ENCODE results near the gene SH3BGRL.

SH3BGRL gene

DNA sequence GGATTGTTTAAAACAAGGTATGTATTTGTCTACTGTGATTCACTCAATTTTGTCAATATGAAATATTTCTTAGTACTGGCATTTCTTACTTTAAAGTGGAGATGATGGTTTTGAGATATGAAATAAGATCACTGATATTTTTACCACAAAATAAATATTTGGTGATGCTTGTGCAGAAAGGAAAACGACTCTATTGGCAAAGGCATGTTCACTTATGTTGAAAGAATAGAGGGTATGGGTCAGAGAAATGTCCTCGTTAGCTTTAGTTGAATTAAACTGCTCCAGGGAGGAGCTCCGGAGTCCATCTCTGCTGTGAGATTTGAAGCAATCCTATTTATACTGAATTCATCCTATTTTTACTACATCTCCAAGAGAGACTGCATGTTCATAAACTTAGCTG lies 84.2 kb downstream of the SH3BGRL start:
- no peak for DNase-seq (ENCODE audit: low spot score)
- TF ChIP-seq, protein P1, sequence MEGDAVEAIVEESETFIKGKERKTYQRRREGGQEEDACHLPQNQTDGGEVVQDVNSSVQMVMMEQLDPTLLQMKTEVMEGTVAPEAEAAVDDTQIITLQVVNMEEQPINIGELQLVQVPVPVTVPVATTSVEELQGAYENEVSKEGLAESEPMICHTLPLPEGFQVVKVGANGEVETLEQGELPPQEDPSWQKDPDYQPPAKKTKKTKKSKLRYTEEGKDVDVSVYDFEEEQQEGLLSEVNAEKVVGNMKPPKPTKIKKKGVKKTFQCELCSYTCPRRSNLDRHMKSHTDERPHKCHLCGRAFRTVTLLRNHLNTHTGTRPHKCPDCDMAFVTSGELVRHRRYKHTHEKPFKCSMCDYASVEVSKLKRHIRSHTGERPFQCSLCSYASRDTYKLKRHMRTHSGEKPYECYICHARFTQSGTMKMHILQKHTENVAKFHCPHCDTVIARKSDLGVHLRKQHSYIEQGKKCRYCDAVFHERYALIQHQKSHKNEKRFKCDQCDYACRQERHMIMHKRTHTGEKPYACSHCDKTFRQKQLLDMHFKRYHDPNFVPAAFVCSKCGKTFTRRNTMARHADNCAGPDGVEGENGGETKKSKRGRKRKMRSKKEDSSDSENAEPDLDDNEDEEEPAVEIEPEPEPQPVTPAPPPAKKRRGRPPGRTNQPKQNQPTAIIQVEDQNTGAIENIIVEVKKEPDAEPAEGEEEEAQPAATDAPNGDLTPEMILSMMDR (IDR thresholded peaks at IDR 0.05; ENCODE audit: extremely low read depth, missing control alignments): no peak

DNA sequence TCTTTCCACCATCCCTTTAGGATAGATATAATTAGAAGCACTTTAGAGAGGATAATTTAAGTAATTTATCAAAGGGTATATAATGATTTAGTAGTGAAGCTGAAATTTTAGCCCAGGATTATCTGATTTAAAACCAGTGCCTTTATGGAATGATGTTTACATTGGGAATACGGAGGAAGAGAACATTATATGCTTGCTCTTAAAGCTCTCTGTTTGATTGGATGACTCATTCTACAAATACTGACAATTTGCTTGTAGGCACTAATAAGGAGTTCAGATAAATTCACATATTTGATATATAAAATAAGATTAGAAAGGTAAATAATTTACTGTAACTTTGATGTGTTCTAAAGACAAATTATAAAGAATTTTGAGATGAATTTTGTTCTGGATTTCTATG lies 84.7 kb downstream of the SH3BGRL start:
- DNase-seq (ENCODE audit: low spot score): no peak
- TF ChIP-seq, protein P1 (IDR thresholded peaks at IDR 0.05; ENCODE audit: extremely low read depth, missing control alignments): no peak

DNA sequence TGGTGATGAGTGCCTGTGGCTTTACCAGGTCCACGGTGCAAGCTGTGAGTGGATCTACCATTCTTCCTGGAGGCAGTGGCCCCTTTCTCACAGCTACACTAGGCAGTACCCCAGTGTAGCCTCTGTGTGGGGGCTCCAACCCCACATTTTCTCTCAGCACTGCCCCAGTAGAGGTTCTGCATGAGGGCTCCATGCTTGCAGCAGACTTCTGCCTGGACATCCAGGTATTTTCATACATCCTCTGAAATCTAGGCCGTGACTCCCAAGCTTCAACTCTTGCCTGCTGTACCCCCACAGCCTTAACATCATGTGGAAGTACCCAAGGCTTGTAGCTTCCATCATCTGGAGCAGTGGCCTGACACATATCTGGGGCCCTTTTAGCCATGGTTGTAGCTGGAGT lies 90.1 kb downstream of the SH3BGRL start:
- TF ChIP-seq, protein P1 (IDR thresholded peaks at IDR 0.05; ENCODE audit: extremely low read depth, missing control alignments): no peak
- no peak for DNase-seq (ENCODE audit: low spot score)

DNA sequence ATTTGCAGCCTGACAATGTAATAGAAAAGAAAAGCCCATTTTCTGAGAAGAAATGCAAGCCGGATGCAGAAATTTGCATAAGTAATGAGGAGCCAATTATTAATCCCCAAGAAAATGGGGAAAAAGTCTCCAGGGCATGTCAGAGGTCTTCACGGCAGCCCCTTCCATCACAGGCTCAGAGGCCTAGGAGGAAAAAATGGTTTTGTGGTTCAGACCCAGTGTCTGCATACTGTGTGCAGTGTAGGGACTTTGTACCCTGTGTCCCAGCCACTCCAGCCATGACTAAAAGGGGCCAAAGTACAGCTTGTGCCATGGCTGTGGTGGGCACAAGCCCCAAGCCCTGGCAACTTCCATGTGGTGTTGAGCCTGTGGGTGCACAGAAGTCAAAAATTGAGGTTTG lies 92.2 kb downstream of the SH3BGRL start:
- TF ChIP-seq, protein P1 (IDR thresholded peaks at IDR 0.05; ENCODE audit: extremely low read depth, missing control alignments): no peak
- no peak for DNase-seq (ENCODE audit: low spot score)

DNA sequence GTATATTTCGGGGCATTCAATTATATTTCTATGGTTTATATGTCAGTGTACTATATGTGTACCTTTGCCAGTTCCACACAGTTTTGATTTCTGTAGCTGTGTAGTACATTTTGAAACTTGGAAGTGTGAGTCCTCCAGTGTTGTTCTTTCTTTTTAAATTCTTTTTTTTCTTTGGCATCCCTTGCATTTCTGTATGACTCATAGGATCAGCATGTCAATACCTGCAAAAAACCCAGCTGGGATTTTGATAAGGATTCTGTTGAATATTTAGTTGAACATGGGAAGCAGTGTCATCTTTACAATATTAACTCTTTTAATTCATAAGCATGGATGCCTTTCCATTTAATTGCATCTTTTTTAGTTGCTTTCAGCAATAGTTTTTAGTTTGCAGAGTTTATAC lies 100.0 kb downstream of the SH3BGRL start:
- DNase-seq (ENCODE audit: low spot score): no peak
- TF ChIP-seq, protein P1 (IDR thresholded peaks at IDR 0.05; ENCODE audit: extremely low read depth, missing control alignments): no peak

DNA sequence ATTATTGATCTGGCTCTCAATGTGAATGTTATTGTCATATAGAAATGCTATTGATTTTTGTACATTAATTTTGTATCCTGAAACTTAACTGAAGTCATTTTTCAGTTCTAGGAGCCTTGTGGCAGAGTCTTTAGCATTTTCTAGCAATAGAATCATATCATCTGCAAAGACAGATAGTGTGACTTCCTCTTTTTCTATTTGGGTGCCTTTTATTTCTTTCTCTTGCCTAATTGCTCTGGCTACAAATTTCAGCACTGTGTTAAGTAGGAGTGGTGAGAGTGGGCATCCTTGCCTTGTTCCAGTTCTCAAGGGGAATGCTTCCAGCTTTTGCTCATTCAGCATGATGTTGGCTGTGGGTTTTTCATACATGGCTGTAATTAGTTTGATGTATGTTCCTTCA lies 102.7 kb downstream of the SH3BGRL start:
- TF ChIP-seq, protein P1 (IDR thresholded peaks at IDR 0.05; ENCODE audit: extremely low read depth, missing control alignments): no peak

DNA sequence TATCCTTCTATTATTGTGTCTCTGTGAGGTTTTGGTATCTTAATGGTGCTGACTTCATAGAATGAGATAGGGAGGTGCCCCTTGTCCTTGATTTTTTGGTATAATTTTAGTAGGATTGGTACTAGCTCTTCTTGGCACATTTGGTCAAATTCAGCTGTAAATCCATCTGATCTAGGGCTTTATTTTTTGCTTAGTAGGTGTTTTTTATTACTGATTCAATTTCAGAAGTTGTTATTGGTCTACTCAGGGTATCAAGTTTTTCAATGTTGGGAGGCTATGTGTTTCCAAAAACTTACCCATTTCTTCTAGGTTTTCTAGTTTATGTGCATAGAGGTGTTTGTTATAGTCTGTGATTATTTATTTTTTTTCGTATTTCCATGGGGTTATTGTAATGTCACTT lies 103.3 kb downstream of the SH3BGRL start:
- TF ChIP-seq, protein P1 (IDR thresholded peaks at IDR 0.05; ENCODE audit: extremely low read depth, missing control alignments): no peak
- DNase-seq (ENCODE audit: low spot score): no peak

More for the DNA sequence above, 102.7 kb downstream of the SH3BGRL start:
- no peak for DNase-seq (ENCODE audit: low spot score)

Data from GM20000 (cell line).